Chondrocyte (in vitro differentiated cells): ENCODE results near the gene AURKAIP1. TPM values are rescaled to one million over a fixed set of nuclear protein-coding genes. Genes with fewer than 3 reads are reported as not detected.
"Not testable (repeated sequence)": the region's sequence is repeated elsewhere in the genome, so short reads cannot be mapped to it uniquely, and the experiment has no call there.

Source experiments
- DNase-seq: peaks from one replicate; pipeline ENCODE4 v3.0.0; 2021; ENCODE audit warnings: mixed read lengths, low spot score
- H3K27ac Mint-ChIP-seq: one replicate; pipeline ENCODE4 v1.8.0; 2021; ENCODE audit warnings: mild to moderate bottlenecking, moderate library complexity, mixed read lengths; ENCODE audit not compliant: unreplicated experiment
- H3K27me3 Mint-ChIP-seq: 2 replicates; pipeline ENCODE4 v1.8.0; 2021; ENCODE audit warnings: low read depth, mixed read lengths
- H3K36me3 Mint-ChIP-seq: 2 replicates; pipeline ENCODE4 v1.8.0; 2021; ENCODE audit warnings: low read depth, mixed read lengths
- H3K4me1 Mint-ChIP-seq: 2 replicates; pipeline ENCODE4 v1.8.0; 2021; ENCODE audit warnings: low read depth, mild to moderate bottlenecking, mixed read lengths
- H3K4me3 Mint-ChIP-seq: one replicate; pipeline ENCODE4 v1.8.0; 2021; ENCODE audit warnings: mild to moderate bottlenecking, moderate library complexity, mixed read lengths; ENCODE audit not compliant: unreplicated experiment
- H3K9me3 Mint-ChIP-seq: 2 replicates; pipeline ENCODE4 v1.8.0; 2021; ENCODE audit warnings: low read depth, mixed read lengths
- CTCF ChIP-seq: fragments of 200-600 bp; sonication (generic); IDR thresholded peaks from 2 replicates; pipeline ENCODE4 v1.5.0; 2021; ENCODE audit warnings: antibody characterized with exemption, mild to moderate bottlenecking, moderate library complexity
- total RNA-seq: library from RNA; stranded (reverse); gene quantifications from 3 replicates; pipeline ENCODE4 v1.2.1, GENCODE V29; 2021

Gene AURKAIP1
- total RNA-seq, 1 donor from 2014 or later = 89.0 TPM

GRCh38 chr1:1387098-1388077, 12.4 kb upstream of the AURKAIP1 start:
- Mint-ChIP-seq H3K4me1 (no peaks in the 10 kb centered on the region), H3K36me3 (peaks cover 46% of the 10 kb centered on the region), H3K27me3 (no peaks in the 10 kb centered on the region), H3K9me3 (no peaks in the 10 kb centered on the region), H3K27ac (no peak overlapping the region), H3K4me3 (no peak overlapping the region)
- DNase-seq = peak; percentile 91
- TF ChIP-seq CTCF = no peak

- no peak for TF ChIP-seq CTCF
- no peaks in the 10 kb centered on the region for H3K9me3 Mint-ChIP-seq
- peaks cover 37% of the 10 kb centered on the region for H3K36me3 Mint-ChIP-seq
- H3K4me1 Mint-ChIP-seq = no peaks in the 10 kb centered on the region
- DNase-seq = no peak
- H3K4me3 Mint-ChIP-seq = no peak overlapping the region
- no peak overlapping the region for H3K27ac Mint-ChIP-seq
- H3K27me3 Mint-ChIP-seq = no peaks in the 10 kb centered on the region
These were observed 10.9 kb upstream of the AURKAIP1 start for GRCh38 chr1:1385931-1386330.

- H3K27me3 Mint-ChIP-seq, H3K9me3 Mint-ChIP-seq, H3K27ac Mint-ChIP-seq, H3K4me3 Mint-ChIP-seq, DNase-seq, H3K4me1 Mint-ChIP-seq: not testable (repeated sequence)
- peaks cover 32% of the 10 kb centered on the region for H3K36me3 Mint-ChIP-seq
These were observed 10.3 kb upstream of the AURKAIP1 start for GRCh38 chr1:1385339-1385738.

GRCh38 chr1:1381294-1381693, 6.3 kb upstream of the AURKAIP1 start:
- no peak for DNase-seq
- no peak overlapping the region for H3K4me3 Mint-ChIP-seq
- peaks cover 3% of the 10 kb centered on the region for H3K4me1 Mint-ChIP-seq
- no peaks in the 10 kb centered on the region for H3K27me3 Mint-ChIP-seq
- no peak overlapping the region for H3K27ac Mint-ChIP-seq
- no peaks in the 10 kb centered on the region for H3K9me3 Mint-ChIP-seq
- H3K36me3 Mint-ChIP-seq = peaks cover 5% of the 10 kb centered on the region
- no peak for TF ChIP-seq CTCF

- H3K27me3 Mint-ChIP-seq = no peaks in the 10 kb centered on the region
- DNase-seq = no peak
- H3K27ac Mint-ChIP-seq = no peak overlapping the region
- peaks cover under 1% of the 10 kb centered on the region for H3K36me3 Mint-ChIP-seq
- peaks cover 6% of the 10 kb centered on the region for H3K4me1 Mint-ChIP-seq
- no peak overlapping the region for H3K4me3 Mint-ChIP-seq
- H3K9me3 Mint-ChIP-seq = no peaks in the 10 kb centered on the region
- TF ChIP-seq CTCF = no peak
These were observed 5.9 kb upstream of the AURKAIP1 start for GRCh38 chr1:1380860-1381259.
